ENCODE data around the gene NUDCD3. TPM values are rescaled to one million over a fixed set of nuclear protein-coding genes. Genes with fewer than 3 reads are reported as not detected.

The NUDCD3 gene
- total RNA-seq, 1 experiment from 2014 or later = 117 TPM

GRCh38 chr7:44534087-44534486 is 43.6 kb upstream of the NUDCD3 start:
- POLR2A ChIA-PET = no interaction called here

DNA sequence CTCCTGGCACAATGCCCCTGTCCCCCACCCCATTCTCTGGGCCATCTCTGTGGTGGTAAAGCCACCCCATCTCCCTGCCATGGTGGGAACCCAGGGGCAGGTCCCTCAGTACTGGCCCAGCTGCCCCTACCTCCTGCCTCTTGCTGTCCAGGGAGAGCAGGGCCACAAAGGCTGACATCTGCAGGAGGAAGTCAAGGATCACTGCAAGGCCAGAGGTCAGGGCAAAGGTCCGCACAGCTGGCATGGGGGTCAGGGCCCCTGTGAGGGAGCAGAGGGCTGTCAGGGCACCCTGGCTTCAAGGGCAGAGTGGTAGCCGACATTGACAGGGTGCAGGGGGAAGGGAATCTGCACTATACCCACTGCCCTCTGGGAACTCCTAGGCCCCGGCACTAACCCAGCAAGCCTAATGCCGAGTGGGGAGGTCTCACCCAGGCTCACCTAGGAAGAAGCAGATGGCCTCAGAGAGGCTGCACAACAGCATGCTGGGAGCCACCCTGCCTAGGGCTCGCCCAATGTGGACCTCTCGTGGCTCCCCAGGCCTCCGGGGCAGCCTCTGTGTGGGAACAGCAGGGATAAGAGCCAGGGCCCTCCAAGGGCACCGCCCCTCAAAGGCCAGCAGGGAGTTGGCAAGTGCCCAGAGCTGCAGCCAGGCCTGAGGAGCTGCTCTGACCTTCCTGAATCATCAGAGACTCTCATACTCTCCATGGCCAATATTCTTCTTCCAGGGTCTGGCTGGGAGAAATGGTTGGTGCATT is 43.0 kb upstream of the NUDCD3 start:
- in situ Hi-C loops (cut with HindIII; ENCODE audit: low pct_unique_long_range_greater_than_20kb, low sequenced_read_pairs) = no loop called here
- H3K36me3 ChIP-seq (ENCODE audit: control insufficient read depth, insufficient read depth, low read length) = no peaks in the 10 kb centered on the region
- CTCF ChIA-PET = interaction anchor here (1.0 kb wide), 1 partner anchor 32 kb away, joined by 3 read pairs; no protein-coding TSS in a partner anchor
- H3K9me3 ChIP-seq (ENCODE audit: control insufficient read depth, insufficient read depth, low read depth, low read length) = no peaks in the 10 kb centered on the region
- no peaks in the 10 kb centered on the region for H3K4me1 ChIP-seq (ENCODE audit: control insufficient read depth, insufficient read depth, low read length)
- POLR2A ChIA-PET = no interaction called here
- no TSS peak for BruUV-seq (replicated peaks)
- no peak overlapping the region for H3K4me3 ChIP-seq (ENCODE audit: low read depth in 2 of 2, low read length in 2 of 2)
- ATAC-seq (peak; percentile 25; the same call in 1 of the 2 replicates), DNase-seq (ENCODE audit: low read depth, low spot score) (no peak)
- TF ChIP-seq, protein P1, sequence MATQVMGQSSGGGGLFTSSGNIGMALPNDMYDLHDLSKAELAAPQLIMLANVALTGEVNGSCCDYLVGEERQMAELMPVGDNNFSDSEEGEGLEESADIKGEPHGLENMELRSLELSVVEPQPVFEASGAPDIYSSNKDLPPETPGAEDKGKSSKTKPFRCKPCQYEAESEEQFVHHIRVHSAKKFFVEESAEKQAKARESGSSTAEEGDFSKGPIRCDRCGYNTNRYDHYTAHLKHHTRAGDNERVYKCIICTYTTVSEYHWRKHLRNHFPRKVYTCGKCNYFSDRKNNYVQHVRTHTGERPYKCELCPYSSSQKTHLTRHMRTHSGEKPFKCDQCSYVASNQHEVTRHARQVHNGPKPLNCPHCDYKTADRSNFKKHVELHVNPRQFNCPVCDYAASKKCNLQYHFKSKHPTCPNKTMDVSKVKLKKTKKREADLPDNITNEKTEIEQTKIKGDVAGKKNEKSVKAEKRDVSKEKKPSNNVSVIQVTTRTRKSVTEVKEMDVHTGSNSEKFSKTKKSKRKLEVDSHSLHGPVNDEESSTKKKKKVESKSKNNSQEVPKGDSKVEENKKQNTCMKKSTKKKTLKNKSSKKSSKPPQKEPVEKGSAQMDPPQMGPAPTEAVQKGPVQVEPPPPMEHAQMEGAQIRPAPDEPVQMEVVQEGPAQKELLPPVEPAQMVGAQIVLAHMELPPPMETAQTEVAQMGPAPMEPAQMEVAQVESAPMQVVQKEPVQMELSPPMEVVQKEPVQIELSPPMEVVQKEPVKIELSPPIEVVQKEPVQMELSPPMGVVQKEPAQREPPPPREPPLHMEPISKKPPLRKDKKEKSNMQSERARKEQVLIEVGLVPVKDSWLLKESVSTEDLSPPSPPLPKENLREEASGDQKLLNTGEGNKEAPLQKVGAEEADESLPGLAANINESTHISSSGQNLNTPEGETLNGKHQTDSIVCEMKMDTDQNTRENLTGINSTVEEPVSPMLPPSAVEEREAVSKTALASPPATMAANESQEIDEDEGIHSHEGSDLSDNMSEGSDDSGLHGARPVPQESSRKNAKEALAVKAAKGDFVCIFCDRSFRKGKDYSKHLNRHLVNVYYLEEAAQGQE (IDR thresholded peaks at IDR 0.05; ENCODE audit: insufficient read depth in 1 of 2, low read depth in 2 of 2, low read length in 1 of 2) = no peak
- TF ChIP-seq TCF7L2 (IDR thresholded peaks at IDR 0.05; ENCODE audit: low read depth, low read length) = no peak
- no peak for TF ChIP-seq SIN3A (IDR thresholded peaks at IDR 0.05; ENCODE audit: borderline replicate concordance, insufficient read depth, low read depth, low read length)
- TF ChIP-seq, protein P2, sequence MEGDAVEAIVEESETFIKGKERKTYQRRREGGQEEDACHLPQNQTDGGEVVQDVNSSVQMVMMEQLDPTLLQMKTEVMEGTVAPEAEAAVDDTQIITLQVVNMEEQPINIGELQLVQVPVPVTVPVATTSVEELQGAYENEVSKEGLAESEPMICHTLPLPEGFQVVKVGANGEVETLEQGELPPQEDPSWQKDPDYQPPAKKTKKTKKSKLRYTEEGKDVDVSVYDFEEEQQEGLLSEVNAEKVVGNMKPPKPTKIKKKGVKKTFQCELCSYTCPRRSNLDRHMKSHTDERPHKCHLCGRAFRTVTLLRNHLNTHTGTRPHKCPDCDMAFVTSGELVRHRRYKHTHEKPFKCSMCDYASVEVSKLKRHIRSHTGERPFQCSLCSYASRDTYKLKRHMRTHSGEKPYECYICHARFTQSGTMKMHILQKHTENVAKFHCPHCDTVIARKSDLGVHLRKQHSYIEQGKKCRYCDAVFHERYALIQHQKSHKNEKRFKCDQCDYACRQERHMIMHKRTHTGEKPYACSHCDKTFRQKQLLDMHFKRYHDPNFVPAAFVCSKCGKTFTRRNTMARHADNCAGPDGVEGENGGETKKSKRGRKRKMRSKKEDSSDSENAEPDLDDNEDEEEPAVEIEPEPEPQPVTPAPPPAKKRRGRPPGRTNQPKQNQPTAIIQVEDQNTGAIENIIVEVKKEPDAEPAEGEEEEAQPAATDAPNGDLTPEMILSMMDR (IDR thresholded peaks at IDR 0.05) = no peak
- TF ChIP-seq POLR2AphosphoS5 (IDR thresholded peaks at IDR 0.05; ENCODE audit: low read depth, low read length) = no peak
- no peak overlapping the region for H3K27ac ChIP-seq (ENCODE audit: low read length)
- intact Hi-C loops (cut with micrococcal nuclease; ENCODE audit: unreplicated experiment) = no loop called here
- H3K27me3 ChIP-seq (ENCODE audit: control insufficient read depth, insufficient read depth, low read length) = no peaks in the 10 kb centered on the region

More at GRCh38 chr7:44534087-44534486, 43.6 kb upstream of the NUDCD3 start:
- Histone ChIP-seq H3K27me3 (ENCODE audit: control insufficient read depth, insufficient read depth, low read length) (no peaks in the 10 kb centered on the region), H3K4me1 (ENCODE audit: control insufficient read depth, insufficient read depth, low read length) (no peaks in the 10 kb centered on the region), H3K27ac (ENCODE audit: low read length) (no peak overlapping the region), H3K36me3 (ENCODE audit: control insufficient read depth, insufficient read depth, low read length) (no peaks in the 10 kb centered on the region), H3K4me3 (ENCODE audit: low read depth in 2 of 2, low read length in 2 of 2) (no peak overlapping the region), H3K9me3 (ENCODE audit: control insufficient read depth, insufficient read depth, low read depth, low read length) (no peaks in the 10 kb centered on the region)
- no peak for DNase-seq (ENCODE audit: low read depth, low spot score)
- in situ Hi-C loops (cut with HindIII; ENCODE audit: low pct_unique_long_range_greater_than_20kb, low sequenced_read_pairs) (no loop called here), intact Hi-C loops (cut with micrococcal nuclease; ENCODE audit: unreplicated experiment) (no loop called here)
- ATAC-seq = no peak
- CTCF ChIA-PET = interaction anchor here (0.5 to 1.0 kb wide), 3 partner anchors 22 to 465 kb away, joined by 3 to 4 read pairs (median 4); no protein-coding TSS in a partner anchor
- no TSS peak for BruUV-seq (replicated peaks)
- TF ChIP-seq SIN3A (IDR thresholded peaks at IDR 0.05; ENCODE audit: borderline replicate concordance, insufficient read depth, low read depth, low read length) = no peak
- TF ChIP-seq, protein P2 (IDR thresholded peaks at IDR 0.05) = no peak
- TF ChIP-seq, protein P1 (IDR thresholded peaks at IDR 0.05; ENCODE audit: insufficient read depth in 1 of 2, low read depth in 2 of 2, low read length in 1 of 2) = no peak
- no peak for TF ChIP-seq POLR2AphosphoS5 (IDR thresholded peaks at IDR 0.05; ENCODE audit: low read depth, low read length)
- no peak for TF ChIP-seq TCF7L2 (IDR thresholded peaks at IDR 0.05; ENCODE audit: low read depth, low read length)
